Esophagus squamous epithelium (tissue), 5 donors: ENCODE results near the gene IZUMO3. TPM values are rescaled to one million over a fixed set of nuclear protein-coding genes. Genes with fewer than 3 reads are reported as not detected.

Experiments
- DNase-seq: peaks from one replicate; lab custom pipeline; 2025; lab: John Stamatoyannopoulos, UW
- H3K27ac ChIP-seq, 4 donors: fragments of 200-600 bp; sonication (generic); one replicate each; pipeline ENCODE4 v1.5.1; 2016 to 2019; ENCODE audit warnings: mild to moderate bottlenecking in 1 of 4
- H3K27me3 ChIP-seq, 4 donors: fragments of 200-600 bp; sonication (generic); 1 replicate in 3 of 4; 2 replicates in 1 of 4; pipeline versions ENCODE4 v1.5.1 to v1.6.0; 2017 to 2021; ENCODE audit warnings: antibody characterized with exemption in 1 of 4
- H3K36me3 ChIP-seq, 3 donors: fragments of 200-600 bp; sonication (generic); one replicate each; pipeline ENCODE4 v1.5.1; 2016 to 2019
- H3K4me1 ChIP-seq, 3 donors: fragments of 200-600 bp; sonication (generic); one replicate each; pipeline ENCODE4 v1.5.1; 2017 to 2019
- H3K4me3 ChIP-seq, 4 donors: fragments of 200-600 bp; sonication (generic); 1 replicate in 3 of 4; 2 replicates in 1 of 4; pipeline ENCODE4 v1.5.1; 2016 to 2019; ENCODE audit warnings: mild to moderate bottlenecking in 2 of 4, moderate library complexity in 1 of 4
- H3K9me3 ChIP-seq, 3 donors: fragments of 200-600 bp; sonication (generic); one replicate each; pipeline ENCODE4 v1.5.1; 2016 to 2019
- CTCF ChIP-seq, 6 experiments: fragments of 450-650 bp in 4 of 6; fragments of 200-600 bp in 2 of 6; sonication (generic) in 2 of 6; IDR thresholded peaks; one replicate each; pipeline ENCODE4 v1.5.1; 2016 to 2019; ENCODE audit warnings: antibody characterized with exemption in 6 of 6, mild to moderate bottlenecking in 4 of 6, moderate library complexity in 4 of 6
- POLR2A ChIP-seq, 4 donors: fragments of 450-650 bp; IDR thresholded peaks; one replicate each; pipeline ENCODE4 v1.6.1; 2017; ENCODE audit warnings: antibody characterized with exemption in 4 of 4, mild to moderate bottlenecking in 4 of 4, moderate library complexity in 3 of 4
- WGBS, 2 donors: methylation state at CpG; one replicate each; pipeline ENCODE4 v1.1.5; 2018; 5-methylcytosine and 5-hydroxymethylcytosine counted together
- intact Hi-C: fragments of 100-400 bp; cut with DNase I; formaldehyde crosslinking; loops from one replicate; pipeline ENCODE4 v1.15.0; 2022
- total RNA-seq, 4 donors: library from RNA; depleted of rRNA; stranded (reverse); fragments of >200 nt; gene quantifications; one replicate each; pipeline ENCODE4 v1.1.0, GENCODE V29; 2016
- donor health status: DM: yes; HTN: yes; CAD: no.

The IZUMO3 gene
- total RNA-seq, 4 donors from 2014 or later, result not detected

- Histone ChIP-seq H3K9me3 (no peaks in the 10 kb centered on the region), H3K4me1 (no peaks in the 10 kb centered on the region), H3K27ac (no peak overlapping the region), H3K4me3 (no peak overlapping the region), H3K27me3 (no peaks in the 10 kb centered on the region), H3K36me3 (no peaks in the 10 kb centered on the region)
- TF ChIP-seq POLR2A (IDR thresholded peaks at IDR 0.05), result no peak
- no peak for TF ChIP-seq CTCF (IDR thresholded peaks at IDR 0.05)
- DNase-seq, result no peak
- intact Hi-C loops, result no loop called here
- 83 to 91% methylated on average over 3 of the region's 3 CpGs for WGBS, 2 donors
Measured at GRCh38 chr9:24504521-24504920, 41.2 kb downstream of the IZUMO3 start.

GRCh38 chr9:24502206-24502937 is 43.3 kb downstream of the IZUMO3 start:
- intact Hi-C loops, result no loop called here
- H3K4me3 ChIP-seq, result no peak overlapping the region
- H3K9me3 ChIP-seq, result no peaks in the 10 kb centered on the region
- H3K27ac ChIP-seq, result no peak overlapping the region
- no peak for DNase-seq
- no peaks in the 10 kb centered on the region for H3K4me1 ChIP-seq
- TF ChIP-seq POLR2A (IDR thresholded peaks at IDR 0.05), result no peak
- no peak for TF ChIP-seq CTCF (IDR thresholded peaks at IDR 0.05)
- H3K27me3 ChIP-seq, result no peaks in the 10 kb centered on the region
- H3K36me3 ChIP-seq, result no peaks in the 10 kb centered on the region
- WGBS, 2 donors, result 80 to 100% methylated on average over 1 of the region's 1 CpG

- H3K9me3 ChIP-seq, result no peaks in the 10 kb centered on the region
- no peak for DNase-seq
- H3K4me3 ChIP-seq, result no peak overlapping the region
- no peaks in the 10 kb centered on the region for H3K27me3 ChIP-seq
- H3K36me3 ChIP-seq, result no peaks in the 10 kb centered on the region
- WGBS, 2 donors, result 52 to 55% methylated on average over 3 of the region's 3 CpGs
- H3K27ac ChIP-seq, result no peak overlapping the region
- no peaks in the 10 kb centered on the region for H3K4me1 ChIP-seq
- intact Hi-C loops, result no loop called here
- no peak for TF ChIP-seq CTCF (IDR thresholded peaks at IDR 0.05)
- TF ChIP-seq POLR2A (IDR thresholded peaks at IDR 0.05), result no peak
Measured at GRCh38 chr9:24500761-24501160, 44.9 kb downstream of the IZUMO3 start.

GRCh38 chr9:24498632-24499031 is 47.1 kb downstream of the IZUMO3 start:
- no peak for DNase-seq
- Histone ChIP-seq H3K36me3 (no peaks in the 10 kb centered on the region), H3K4me3 (no peak overlapping the region), H3K9me3 (no peaks in the 10 kb centered on the region), H3K27ac (no peak overlapping the region), H3K27me3 (no peaks in the 10 kb centered on the region), H3K4me1 (no peaks in the 10 kb centered on the region)
- intact Hi-C loops, result no loop called here
- WGBS, 2 donors, result 11 to 17% methylated on average over 2 of the region's 2 CpGs
- TF ChIP-seq CTCF (IDR thresholded peaks at IDR 0.05), result no peak
- no peak for TF ChIP-seq POLR2A (IDR thresholded peaks at IDR 0.05)

GRCh38 chr9:24497671-24498070 is 48.0 kb downstream of the IZUMO3 start:
- Histone ChIP-seq H3K27me3 (no peaks in the 10 kb centered on the region), H3K9me3 (no peaks in the 10 kb centered on the region), H3K36me3 (no peaks in the 10 kb centered on the region), H3K27ac (no peak overlapping the region), H3K4me3 (no peak overlapping the region), H3K4me1 (no peaks in the 10 kb centered on the region)
- no peak for DNase-seq
- 48 to 51% methylated on average over 4 of the region's 4 CpGs for whole genome bisulfite sequencing, 2 donors
- intact Hi-C loops, result no loop called here
- TF ChIP-seq POLR2A (IDR thresholded peaks at IDR 0.05) (no peak), CTCF (IDR thresholded peaks at IDR 0.05) (no peak)
